GM12878 (cell line): ENCODE data around the gene DHCR24. TPM values are rescaled to one million over a fixed set of nuclear protein-coding genes. Genes with fewer than 3 reads are reported as not detected.

Experiments used
- ATAC-seq: fragments of 200-7000 bp; cut with Tn5 transposase; 3 replicates; pipeline ENCODE4 v1.9.1; 2020; ENCODE audit warnings: mild to moderate bottlenecking, moderate library complexity
- BruUV-seq: library from RNA; stranded (reverse); fragments of 400-500 nt; replicated peaks from 2 replicates; lab custom pipeline; 2021; lab: Mats Ljungman, UMichigan
- CTCF ChIA-PET: fragments of 300-600 bp; sonication (Branson Sonifier 250); formaldehyde crosslinking; extraction: SDS; loops from one replicate; lab custom pipeline; 2021; ENCODE audit warnings: inconsistent platforms; lab: Yijun Ruan, JAX
- POLR2A ChIA-PET: fragments of 350-600 bp; formaldehyde crosslinking; extraction: SDS; loops from one replicate; lab custom pipeline; 2021; ENCODE audit warnings: inconsistent platforms; lab: Charles Lee
- RAD21 ChIA-PET: fragments of 300-600 bp; sonication (Branson Sonifier 250); formaldehyde crosslinking; loops from one replicate; lab custom pipeline; 2023; ENCODE audit warnings: antibody characterized with exemption; ENCODE audit not compliant: unreplicated experiment; lab: Charles Lee
- SMC1A ChIA-PET: fragments of 300-600 bp; sonication (Branson Sonifier 250); formaldehyde crosslinking; loops from one replicate; lab custom pipeline; 2023; ENCODE audit not compliant: unreplicated experiment, uncharacterized antibody; lab: Charles Lee
- DNase-seq: peaks from one replicate; pipeline ENCODE4 v3.0.0-alpha.2; 2011; ENCODE audit warnings: low read depth, low spot score
- FAIRE-seq: peaks from 3 replicates; lab custom pipeline; 2011; peaks lifted over from hg19 to GRCh38; lab: Jason Lieb, UNC
- H2AFZ ChIP-seq: 2 replicates; pipeline ENCODE4 v1.6.0; 2011; ENCODE audit warnings: low read depth, low read length, control low read depth; ENCODE audit not compliant: control insufficient read depth
- H3K27ac ChIP-seq: 2 replicates; pipeline ENCODE4 v1.5.1; 2011; ENCODE audit warnings: control low read depth; ENCODE audit not compliant: control insufficient read depth, insufficient read depth
- H3K27me3 ChIP-seq, 2 experiments: replicated peaks in 1 of 2; 2 replicates each; pipeline versions ENCODE4 v1.6.0 to v1.6.1; 2011; ENCODE audit warnings: low read length in 1 of 2; ENCODE audit not compliant: control insufficient read depth in 2 of 2, insufficient read depth in 2 of 2
- H3K36me3 ChIP-seq, 2 experiments: 2 replicates each; pipeline ENCODE4 v1.5.1; 2011; ENCODE audit warnings: low read length in 1 of 2; ENCODE audit not compliant: control insufficient read depth in 2 of 2, insufficient read depth in 2 of 2
- H3K4me1 ChIP-seq: 2 replicates; pipeline ENCODE4 v1.6.1; 2011; ENCODE audit warnings: mild to moderate bottlenecking, low read length, moderate library complexity, mixed read lengths; ENCODE audit not compliant: control insufficient read depth, insufficient read depth
- H3K4me2 ChIP-seq: 2 replicates; pipeline ENCODE4 v1.6.0; 2011; ENCODE audit warnings: control low read depth; ENCODE audit not compliant: control insufficient read depth, insufficient read depth
- H3K4me3 ChIP-seq: fragments of 200-600 bp; sonication (generic); 2 replicates; pipeline ENCODE4 v1.5.1; 2016
- H3K79me2 ChIP-seq: 2 replicates; pipeline ENCODE4 v1.6.0; 2011; ENCODE audit warnings: low read length; ENCODE audit not compliant: control insufficient read depth, insufficient read depth
- H3K9ac ChIP-seq: 2 replicates; pipeline ENCODE4 v1.8.0; 2011; ENCODE audit warnings: low read length, control low read depth, mixed read lengths; ENCODE audit not compliant: control insufficient read depth, insufficient read depth
- H3K9me3 ChIP-seq: replicated peaks from 3 replicates; pipeline ENCODE4 v1.5.1; 2011; ENCODE audit warnings: mild to moderate bottlenecking, low read length; ENCODE audit not compliant: control insufficient read depth, insufficient read depth
- H4K20me1 ChIP-seq: 2 replicates; pipeline ENCODE4 v1.6.0; 2011; ENCODE audit not compliant: control insufficient read depth, insufficient read depth
- CREM ChIP-seq: IDR thresholded peaks from 2 replicates; pipeline ENCODE4 v1.6.1; 2014; ENCODE audit warnings: antibody characterized with exemption, low read depth
- FOXK2 ChIP-seq: fragments of 450-650 bp; IDR thresholded peaks from 2 replicates; pipeline ENCODE4 v1.6.1; 2017; ENCODE audit warnings: mild to moderate bottlenecking, moderate library complexity
- SIX5 ChIP-seq: IDR thresholded peaks from 2 replicates; pipeline ENCODE4 v1.6.1; 2011; ENCODE audit warnings: mild to moderate bottlenecking, low read depth, low read length, moderate library complexity; ENCODE audit not compliant: severe bottlenecking
- SMARCA5 ChIP-seq: fragments of 450-650 bp; IDR thresholded peaks from 2 replicates; pipeline ENCODE4 v1.6.1; 2017; ENCODE audit warnings: mild to moderate bottlenecking
- SUPT20H ChIP-seq: IDR thresholded peaks from 2 replicates; pipeline ENCODE4 v1.6.1; 2011; ENCODE audit warnings: low read depth, mild to moderate bottlenecking, low read length, moderate library complexity, borderline replicate concordance; ENCODE audit not compliant: control insufficient read depth
- TCF7 ChIP-seq: IDR thresholded peaks from 2 replicates; pipeline ENCODE4 v1.6.1; 2014; ENCODE audit warnings: antibody characterized with exemption, borderline replicate concordance
- WGBS: methylation state at CpG from one replicate; pipeline ENCODE4 v1.1.6; 2016; ENCODE audit warnings: low lambda C conversion rate; ENCODE audit not compliant: insufficient replicate concordance, insufficient coverage; ENCODE audit errors: missing lambda C conversion rate; 5-methylcytosine and 5-hydroxymethylcytosine counted together
- in situ Hi-C: fragments of 300-500 bp; cut with MboI; formaldehyde crosslinking; loops from 9 replicates; pipeline ENCODE4 v1.14.3; 2018; ENCODE audit warnings: mixed read lengths
- intact Hi-C: fragments of 100-400 bp; cut with micrococcal nuclease; formaldehyde crosslinking; loops from one replicate; pipeline ENCODE4 v1.14.2; 2022; ENCODE audit not compliant: unreplicated experiment
- polyA plus RNA-seq, 11 experiments: library from polyadenylated mRNA; depleted of rRNA in 4 of 11; unstranded in 6 of 11; stranded (reverse) in 5 of 11; fragments of >200 nt; fragmentation: Nextera tagmentation in 4 of 11; fragmentation: Illumina TruSeq in 1 of 11; extraction: Ambion mirVana in 4 of 11; extraction: Trizol in 1 of 11; gene quantifications; 1 replicate in 1 of 11; 2 replicates in 10 of 11; pipeline versions ENCODE4 v1.2.1 to v1.2.3, GENCODE V29; 2011 to 2016; ENCODE audit warnings: inconsistent platforms in 2 of 11, missing spikeins in 2 of 11, low read depth in 1 of 11
- total RNA-seq, 4 experiments: library from RNA; depleted of rRNA in 3 of 4; stranded (reverse); fragments of >200 nt in 3 of 4; fragmentation: Illumina TruSeq in 1 of 4; extraction: Trizol in 1 of 4; gene quantifications; 2 replicates each; pipeline versions ENCODE4 v1.2.1 to v1.2.3, GENCODE V29; 2013 to 2021
- TF ChIP-seq, protein P1 (sequence below): fragments of 450-650 bp; conservative IDR thresholded peaks from 2 replicates; pipeline ENCODE4 v1.6.1; 2017; ENCODE audit warnings: mild to moderate bottlenecking, moderate library complexity

DHCR24 gene
- total and polyA plus RNA-seq, 10 of the 15 experiments (the other 5 are each of a cell fraction or from before 2014, with no cell fraction given): 23.3 to 169 (median 120) TPM

DNA sequence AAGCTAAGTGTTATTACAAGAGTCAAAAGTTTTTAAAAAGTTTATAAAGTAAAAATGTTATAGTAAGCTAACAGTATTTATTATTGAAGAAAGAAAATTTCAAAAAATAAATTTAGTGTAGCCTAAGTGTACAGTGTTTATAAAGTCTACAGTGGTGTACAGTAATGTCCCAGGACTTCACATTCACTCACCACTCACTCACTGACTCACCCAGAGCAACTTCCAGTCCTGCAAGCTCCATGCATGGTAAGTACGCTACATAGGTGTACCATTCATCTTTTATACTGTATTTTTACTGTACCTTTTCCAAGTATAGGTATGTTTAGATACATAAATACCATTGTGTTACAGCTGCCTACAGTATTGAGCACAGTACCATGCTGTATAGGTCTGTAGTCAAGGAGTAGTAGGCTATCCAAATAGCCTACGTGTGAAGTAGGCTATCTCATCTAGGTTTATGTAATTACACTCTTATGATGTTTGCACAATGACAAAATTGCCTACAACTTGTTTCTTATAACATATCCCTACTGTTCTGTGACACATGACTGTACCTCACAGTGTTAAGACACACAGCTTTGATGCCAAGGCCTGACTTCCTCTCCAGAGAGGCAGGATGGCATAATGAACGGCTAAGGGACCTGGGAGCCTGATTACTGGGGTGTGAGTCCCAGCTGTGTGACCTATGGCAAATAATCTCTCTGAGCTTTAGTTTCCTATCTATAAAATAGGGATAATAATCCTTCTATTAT lies 12.7 kb downstream of the DHCR24 start:
- in situ Hi-C loops (no loop called here), intact Hi-C loops (no loop called here)
- Histone ChIP-seq H3K27ac (no peak overlapping the region), H4K20me1 (no peaks in the 10 kb centered on the region), H3K4me3 (no peak overlapping the region), H3K36me3 (peaks cover 34 to 40% of the 10 kb centered on the region in 2 experiments), H3K27me3 (no peaks in the 10 kb centered on the region), H3K79me2 (peaks cover 12% of the 10 kb centered on the region), H3K9ac (no peak overlapping the region), H3K9me3 (no peaks in the 10 kb centered on the region), H2AFZ (no peak overlapping the region), H3K4me2 (no peak overlapping the region), H3K4me1 (no peaks in the 10 kb centered on the region)
- FAIRE-seq (no peak), DNase-seq (no peak), ATAC-seq (no peak)
- CTCF ChIA-PET: interaction anchor here (1.0 to 1.8 kb wide), 4 partner anchors 8 to 71 kb away, joined by 3 to 5 read pairs (median 4); no protein-coding TSS in a partner anchor
- no TSS peak for BruUV-seq
- POLR2A ChIA-PET: no interaction called here
- TF ChIP-seq TCF7 (no peak), SIX5 (no peak), SMARCA5 (no peak), SUPT20H (no peak), CREM (no peak), FOXK2 (no peak)
- TF ChIP-seq, protein P1, sequence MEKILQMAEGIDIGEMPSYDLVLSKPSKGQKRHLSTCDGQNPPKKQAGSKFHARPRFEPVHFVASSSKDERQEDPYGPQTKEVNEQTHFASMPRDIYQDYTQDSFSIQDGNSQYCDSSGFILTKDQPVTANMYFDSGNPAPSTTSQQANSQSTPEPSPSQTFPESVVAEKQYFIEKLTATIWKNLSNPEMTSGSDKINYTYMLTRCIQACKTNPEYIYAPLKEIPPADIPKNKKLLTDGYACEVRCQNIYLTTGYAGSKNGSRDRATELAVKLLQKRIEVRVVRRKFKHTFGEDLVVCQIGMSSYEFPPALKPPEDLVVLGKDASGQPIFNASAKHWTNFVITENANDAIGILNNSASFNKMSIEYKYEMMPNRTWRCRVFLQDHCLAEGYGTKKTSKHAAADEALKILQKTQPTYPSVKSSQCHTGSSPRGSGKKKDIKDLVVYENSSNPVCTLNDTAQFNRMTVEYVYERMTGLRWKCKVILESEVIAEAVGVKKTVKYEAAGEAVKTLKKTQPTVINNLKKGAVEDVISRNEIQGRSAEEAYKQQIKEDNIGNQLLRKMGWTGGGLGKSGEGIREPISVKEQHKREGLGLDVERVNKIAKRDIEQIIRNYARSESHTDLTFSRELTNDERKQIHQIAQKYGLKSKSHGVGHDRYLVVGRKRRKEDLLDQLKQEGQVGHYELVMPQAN: no peak
- SMC1A ChIA-PET: interaction anchor here (0.8 to 5.0 kb wide), 2 partner anchors 9 to 12 kb away, joined by 3 to 28 read pairs; partner anchors contain the start of gene DHCR24
- 98% methylated on average over 3 of the region's 3 CpGs for WGBS
- RAD21 ChIA-PET: interaction anchor here (1.2 kb wide), 2 partner anchors 11 to 71 kb away, joined by 3 read pairs; no protein-coding TSS in a partner anchor
